ENCODE data around the gene RAD23A.

DNA sequence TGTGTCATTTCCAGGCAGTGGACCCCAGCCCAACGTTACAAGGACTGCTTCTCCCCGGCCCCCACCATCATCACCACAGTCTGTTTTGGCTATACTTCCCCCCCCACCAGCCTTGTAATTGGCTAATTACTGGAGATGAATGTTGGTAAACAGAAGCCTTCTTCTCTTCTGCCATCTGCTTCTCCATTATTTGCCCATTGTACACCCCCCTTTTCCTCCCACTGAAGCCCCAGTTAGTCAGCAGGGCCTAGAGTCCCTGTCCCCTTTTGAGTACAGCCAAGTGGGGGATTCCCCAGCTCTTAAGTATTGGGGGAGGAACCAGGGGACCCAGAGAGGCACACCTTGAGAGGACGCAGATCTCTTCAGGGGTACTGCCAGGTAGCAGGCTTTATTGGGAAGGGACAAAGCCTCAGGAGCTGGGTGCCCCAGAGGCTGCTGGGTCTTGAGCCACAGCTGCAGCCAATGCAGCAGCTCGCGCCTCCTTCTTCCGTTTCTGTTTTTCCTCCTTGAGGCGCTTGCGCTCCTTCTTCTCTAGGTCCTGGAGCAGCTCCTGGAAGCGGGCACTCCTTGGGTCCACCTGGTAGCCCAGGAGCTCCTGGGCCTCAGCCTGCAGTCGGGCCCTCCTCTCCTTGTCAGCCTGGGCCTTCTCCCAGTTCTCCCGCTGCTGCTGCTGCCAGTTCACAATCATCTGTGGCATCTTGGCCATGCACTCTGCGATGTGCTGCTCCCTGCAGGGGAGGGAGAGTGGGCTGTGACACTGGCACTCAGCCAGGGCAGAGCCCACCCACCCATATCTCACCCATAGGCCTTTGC, 8.3 kb downstream of the RAD23A start:
- TF ChIP-seq YY1 (IDR thresholded peaks at IDR 0.05; ENCODE audit: low read depth) (no peak), EP300 (IDR thresholded peaks at IDR 0.05; ENCODE audit: borderline replicate concordance) (no peak), NFIC (IDR thresholded peaks at IDR 0.05) (peak; percentile 51; the same call in 1 of the 2 replicates), FOXM1 (IDR thresholded peaks at IDR 0.05; ENCODE audit: borderline replicate concordance, low read depth) (no peak), TAF1 (IDR thresholded peaks at IDR 0.05; ENCODE audit: low read depth) (no peak), CEBPB (IDR thresholded peaks at IDR 0.05) (no peak), EGR1 (IDR thresholded peaks at IDR 0.05) (no peak), RAD21 (IDR thresholded peaks at IDR 0.05; ENCODE audit: low read depth) (no peak), TEAD4 (IDR thresholded peaks at IDR 0.05) (no peak), ZBTB7A (IDR thresholded peaks at IDR 0.05; ENCODE audit: low read depth) (peak; percentile 68; the same call in 1 of the 2 replicates), CREB1 (IDR thresholded peaks at IDR 0.05; ENCODE audit: low read depth) (no peak)
- TF ChIP-seq, protein P1, sequence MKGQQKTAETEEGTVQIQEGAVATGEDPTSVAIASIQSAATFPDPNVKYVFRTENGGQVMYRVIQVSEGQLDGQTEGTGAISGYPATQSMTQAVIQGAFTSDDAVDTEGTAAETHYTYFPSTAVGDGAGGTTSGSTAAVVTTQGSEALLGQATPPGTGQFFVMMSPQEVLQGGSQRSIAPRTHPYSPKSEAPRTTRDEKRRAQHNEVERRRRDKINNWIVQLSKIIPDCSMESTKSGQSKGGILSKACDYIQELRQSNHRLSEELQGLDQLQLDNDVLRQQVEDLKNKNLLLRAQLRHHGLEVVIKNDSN (IDR thresholded peaks at IDR 0.05): no peak
- TF ChIP-seq, protein P2, sequence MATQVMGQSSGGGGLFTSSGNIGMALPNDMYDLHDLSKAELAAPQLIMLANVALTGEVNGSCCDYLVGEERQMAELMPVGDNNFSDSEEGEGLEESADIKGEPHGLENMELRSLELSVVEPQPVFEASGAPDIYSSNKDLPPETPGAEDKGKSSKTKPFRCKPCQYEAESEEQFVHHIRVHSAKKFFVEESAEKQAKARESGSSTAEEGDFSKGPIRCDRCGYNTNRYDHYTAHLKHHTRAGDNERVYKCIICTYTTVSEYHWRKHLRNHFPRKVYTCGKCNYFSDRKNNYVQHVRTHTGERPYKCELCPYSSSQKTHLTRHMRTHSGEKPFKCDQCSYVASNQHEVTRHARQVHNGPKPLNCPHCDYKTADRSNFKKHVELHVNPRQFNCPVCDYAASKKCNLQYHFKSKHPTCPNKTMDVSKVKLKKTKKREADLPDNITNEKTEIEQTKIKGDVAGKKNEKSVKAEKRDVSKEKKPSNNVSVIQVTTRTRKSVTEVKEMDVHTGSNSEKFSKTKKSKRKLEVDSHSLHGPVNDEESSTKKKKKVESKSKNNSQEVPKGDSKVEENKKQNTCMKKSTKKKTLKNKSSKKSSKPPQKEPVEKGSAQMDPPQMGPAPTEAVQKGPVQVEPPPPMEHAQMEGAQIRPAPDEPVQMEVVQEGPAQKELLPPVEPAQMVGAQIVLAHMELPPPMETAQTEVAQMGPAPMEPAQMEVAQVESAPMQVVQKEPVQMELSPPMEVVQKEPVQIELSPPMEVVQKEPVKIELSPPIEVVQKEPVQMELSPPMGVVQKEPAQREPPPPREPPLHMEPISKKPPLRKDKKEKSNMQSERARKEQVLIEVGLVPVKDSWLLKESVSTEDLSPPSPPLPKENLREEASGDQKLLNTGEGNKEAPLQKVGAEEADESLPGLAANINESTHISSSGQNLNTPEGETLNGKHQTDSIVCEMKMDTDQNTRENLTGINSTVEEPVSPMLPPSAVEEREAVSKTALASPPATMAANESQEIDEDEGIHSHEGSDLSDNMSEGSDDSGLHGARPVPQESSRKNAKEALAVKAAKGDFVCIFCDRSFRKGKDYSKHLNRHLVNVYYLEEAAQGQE (IDR thresholded peaks at IDR 0.05; ENCODE audit: low read depth): no peak
